ENCODE measurements around the gene TAOK2. TPM values are rescaled to one million over a fixed set of nuclear protein-coding genes. Genes with fewer than 3 reads are reported as not detected.

TAOK2 gene
- total RNA-seq, 4 donors from 2014 or later, result 15.9 to 31.0 (median 22.1) TPM

DNA sequence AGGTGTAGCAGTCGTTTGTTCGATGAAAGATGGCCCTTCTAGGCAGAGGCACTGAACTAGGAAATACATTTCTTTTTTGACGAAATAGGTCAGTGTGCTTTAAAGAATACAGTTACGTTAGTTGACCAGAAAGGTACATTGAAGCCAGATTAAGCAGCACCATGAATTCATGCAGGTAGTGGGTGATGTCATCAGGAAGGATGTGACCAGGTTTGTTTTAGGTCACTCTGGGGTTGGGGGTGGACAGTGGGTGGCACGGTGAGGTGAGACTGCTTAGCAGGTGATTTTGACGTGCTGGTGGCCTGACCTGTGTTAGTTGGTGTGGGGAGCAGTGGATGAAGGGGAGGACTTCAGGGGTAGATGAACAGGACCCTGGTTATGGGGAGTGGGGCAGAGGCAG is 25.9 kb downstream of the TAOK2 start:
- TF ChIP-seq POLR2A (IDR thresholded peaks at IDR 0.05), result no peak
- TF ChIP-seq, protein P1, sequence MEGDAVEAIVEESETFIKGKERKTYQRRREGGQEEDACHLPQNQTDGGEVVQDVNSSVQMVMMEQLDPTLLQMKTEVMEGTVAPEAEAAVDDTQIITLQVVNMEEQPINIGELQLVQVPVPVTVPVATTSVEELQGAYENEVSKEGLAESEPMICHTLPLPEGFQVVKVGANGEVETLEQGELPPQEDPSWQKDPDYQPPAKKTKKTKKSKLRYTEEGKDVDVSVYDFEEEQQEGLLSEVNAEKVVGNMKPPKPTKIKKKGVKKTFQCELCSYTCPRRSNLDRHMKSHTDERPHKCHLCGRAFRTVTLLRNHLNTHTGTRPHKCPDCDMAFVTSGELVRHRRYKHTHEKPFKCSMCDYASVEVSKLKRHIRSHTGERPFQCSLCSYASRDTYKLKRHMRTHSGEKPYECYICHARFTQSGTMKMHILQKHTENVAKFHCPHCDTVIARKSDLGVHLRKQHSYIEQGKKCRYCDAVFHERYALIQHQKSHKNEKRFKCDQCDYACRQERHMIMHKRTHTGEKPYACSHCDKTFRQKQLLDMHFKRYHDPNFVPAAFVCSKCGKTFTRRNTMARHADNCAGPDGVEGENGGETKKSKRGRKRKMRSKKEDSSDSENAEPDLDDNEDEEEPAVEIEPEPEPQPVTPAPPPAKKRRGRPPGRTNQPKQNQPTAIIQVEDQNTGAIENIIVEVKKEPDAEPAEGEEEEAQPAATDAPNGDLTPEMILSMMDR (IDR thresholded peaks at IDR 0.05 in 4 of 5, conservative IDR thresholded peaks at IDR 0.05 in 1 of 5), result no peak
- peaks cover 12 to 15% of the 10 kb centered on the region in 2 donors for H3K4me1 ChIP-seq
- intact Hi-C loops (cut with DNase I; ENCODE audit: low total_unique reads), result loop anchor here (5.0 to 10.0 kb wide), 5 partner anchors 37 to 1073 kb away; partner anchors contain the start of genes PAGR1, TMEM219, ZNF646 and ZNF668

DNA sequence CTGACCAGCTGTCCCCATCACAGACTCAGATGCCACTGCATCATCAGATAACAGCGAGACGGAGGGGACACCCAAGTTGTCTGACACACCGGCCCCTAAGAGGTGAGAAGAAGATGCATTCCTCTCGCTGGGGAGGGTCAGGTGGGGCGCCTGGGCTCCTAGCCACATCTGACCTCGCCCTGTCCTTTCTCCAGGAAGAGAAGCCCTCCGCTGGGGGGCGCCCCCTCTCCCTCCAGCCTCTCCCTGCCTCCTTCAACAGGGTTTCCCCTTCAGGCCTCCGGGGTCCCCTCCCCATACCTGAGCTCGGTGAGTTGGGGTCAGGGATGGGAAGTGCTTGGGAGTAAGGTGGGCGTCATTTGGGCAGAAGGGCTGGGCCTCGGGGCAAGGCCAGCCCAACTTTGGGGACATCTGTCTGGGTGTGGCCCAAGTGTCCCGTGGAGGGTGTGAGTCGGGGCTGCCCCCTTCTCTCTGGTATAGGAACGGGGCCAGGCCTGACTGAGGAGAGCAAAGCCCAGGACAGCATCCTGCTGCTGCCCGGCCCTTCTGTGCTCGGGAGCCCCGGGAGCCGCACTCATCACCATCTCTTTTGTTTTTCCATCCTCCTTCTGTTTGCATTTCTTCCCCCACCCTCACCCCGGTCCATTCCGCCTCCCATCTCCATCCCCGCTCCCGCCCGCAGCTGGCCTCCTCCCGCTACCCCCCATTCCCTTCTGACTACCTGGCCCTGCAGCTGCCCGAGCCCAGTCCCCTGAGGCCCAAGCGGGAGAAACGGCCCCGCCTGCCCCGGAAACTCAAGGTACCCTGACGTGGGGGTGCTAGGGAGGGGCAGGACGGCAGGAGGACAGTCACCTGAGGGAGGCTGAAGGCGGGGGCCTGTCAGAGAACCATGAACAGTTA is 27.3 kb downstream of the TAOK2 start:
- intact Hi-C loops (cut with DNase I; ENCODE audit: low total_unique reads) (no loop called here), in situ Hi-C loops (cut with MboI; ENCODE audit: low sequenced_read_pairs in 4 of 4) (loop anchor here in 1 of 4 donors (25.0 kb wide), 1 partner anchor 314 kb away; the partner anchor contains the start of gene QPRT)
- peaks cover 0 to 27% of the 10 kb centered on the region in 2 donors for H3K36me3 ChIP-seq
- TF ChIP-seq, protein P1 (IDR thresholded peaks at IDR 0.05 in 4 of 5, conservative IDR thresholded peaks at IDR 0.05 in 1 of 5), result no peak
- no peak for TF ChIP-seq POLR2A (IDR thresholded peaks at IDR 0.05)
- H3K4me1 ChIP-seq, result peaks cover 6 to 7% of the 10 kb centered on the region in 2 donors
- DNase-seq, result no peak
- no peak for ATAC-seq
- H3K9me3 ChIP-seq, result no peaks in the 10 kb centered on the region
- H3K4me3 ChIP-seq, result no peak overlapping the region
- no peaks in the 10 kb centered on the region for H3K27me3 ChIP-seq
- no peak overlapping the region for H3K27ac ChIP-seq

More for the DNA sequence above, 25.9 kb downstream of the TAOK2 start:
- Histone ChIP-seq H3K27ac (no peak overlapping the region), H3K4me3 (no peak overlapping the region), H3K9me3 (no peaks in the 10 kb centered on the region), H3K27me3 (no peaks in the 10 kb centered on the region), H3K36me3 (peaks cover 0 to 27% of the 10 kb centered on the region in 2 donors)
- DNase-seq (no peak), ATAC-seq (no peak)
- in situ Hi-C loops (cut with MboI; ENCODE audit: low sequenced_read_pairs in 4 of 4), result loop anchor here in 1 of 4 donors (25.0 kb wide), 1 partner anchor 312 kb away; the partner anchor contains the start of gene QPRT

DNA sequence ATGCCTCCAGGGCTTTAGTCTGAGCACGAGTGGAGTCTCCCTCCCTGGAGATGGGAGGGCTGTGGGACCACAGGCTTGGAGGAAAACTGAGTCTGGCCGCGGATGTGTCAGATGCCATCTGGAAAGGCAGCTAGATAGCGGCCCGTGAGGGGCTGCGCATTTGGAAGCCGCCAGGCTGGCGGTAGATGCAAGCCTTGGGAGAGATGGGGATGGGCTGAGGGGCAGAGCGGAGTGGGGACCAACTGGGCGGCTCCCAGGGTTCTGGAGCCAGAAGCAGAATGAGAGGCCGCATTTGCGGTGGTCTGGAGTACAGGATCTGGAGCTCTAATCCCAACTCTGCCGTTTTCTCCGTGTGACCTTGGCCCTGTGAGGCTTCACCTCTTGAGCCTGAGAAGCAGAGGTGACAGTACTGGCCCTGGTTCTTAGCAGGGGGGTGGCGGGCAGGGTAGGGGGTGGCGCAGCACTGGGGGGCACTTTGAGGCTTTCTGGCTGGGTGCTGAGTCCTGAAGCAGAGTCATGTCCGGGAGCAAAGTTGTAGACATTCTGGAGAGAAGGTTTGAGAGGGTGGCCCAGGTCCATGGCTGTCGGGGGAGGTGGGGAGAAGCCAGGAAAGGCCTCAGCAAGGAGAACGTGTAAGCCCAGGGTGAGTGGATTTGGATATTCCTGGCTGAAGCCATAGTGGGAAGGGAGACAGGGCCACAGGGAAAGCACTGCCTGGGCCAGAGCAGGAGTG is 29.1 kb downstream of the TAOK2 start:
- Histone ChIP-seq H3K27me3 (no peaks in the 10 kb centered on the region), H3K36me3 (peaks cover 0 to 18% of the 10 kb centered on the region in 2 donors), H3K27ac (no peak overlapping the region), H3K9me3 (no peaks in the 10 kb centered on the region), H3K4me3 (no peak overlapping the region), H3K4me1 (no peaks in the 10 kb centered on the region)
- intact Hi-C loops (cut with DNase I; ENCODE audit: low total_unique reads), result no loop called here
- TF ChIP-seq, protein P1 (IDR thresholded peaks at IDR 0.05 in 4 of 5, conservative IDR thresholded peaks at IDR 0.05 in 1 of 5), result no peak
- TF ChIP-seq POLR2A (IDR thresholded peaks at IDR 0.05), result no peak
- ATAC-seq, result no peak
- in situ Hi-C loops (cut with MboI; ENCODE audit: low sequenced_read_pairs in 4 of 4), result loop anchor here in 1 of 4 donors (25.0 kb wide), 1 partner anchor 315 kb away; the partner anchor contains the start of gene QPRT
- DNase-seq, result no peak

DNA sequence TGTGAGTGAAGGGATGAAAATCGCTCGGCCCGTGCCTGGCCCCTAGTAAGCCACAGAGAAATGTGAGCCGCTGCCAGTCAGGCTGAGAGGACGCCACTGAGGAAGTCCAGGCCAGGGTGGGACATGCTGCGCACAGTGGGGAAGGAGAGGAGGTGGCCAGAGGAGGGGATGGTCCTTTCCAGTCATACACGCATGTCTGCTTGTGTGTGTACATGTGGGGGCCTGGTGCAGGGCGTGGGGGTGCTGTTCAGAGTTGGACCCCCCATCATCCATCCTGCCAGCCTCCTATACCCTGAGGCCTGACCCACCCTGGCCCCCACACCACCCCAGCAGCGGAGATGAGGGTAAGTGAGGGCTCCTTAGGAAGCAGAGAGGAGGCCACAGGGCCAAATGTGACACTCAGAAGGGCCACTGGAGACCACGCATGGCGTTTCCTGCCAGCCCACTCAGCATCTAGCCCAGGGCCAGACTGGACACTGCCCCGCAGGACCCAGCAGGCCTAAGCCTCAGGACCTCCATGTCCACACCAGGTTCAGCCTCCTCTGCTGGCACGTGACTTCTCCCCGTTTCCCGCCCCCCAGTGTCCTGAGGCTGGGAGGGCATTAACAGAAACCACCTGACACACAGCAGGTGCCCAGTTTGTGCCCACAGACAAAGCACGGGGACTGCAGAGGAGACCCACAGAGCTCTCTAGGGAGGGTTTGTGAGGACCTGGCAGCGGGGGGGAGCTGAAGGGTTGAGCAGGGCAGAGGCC is 30.2 kb downstream of the TAOK2 start:
- H3K36me3 ChIP-seq, result peaks cover 0 to 10% of the 10 kb centered on the region in 2 donors
- in situ Hi-C loops (cut with MboI; ENCODE audit: low sequenced_read_pairs in 4 of 4), result loop anchor here in 1 of 4 donors (25.0 kb wide), 1 partner anchor 317 kb away; the partner anchor contains the start of gene QPRT

More for the DNA sequence above, 30.2 kb downstream of the TAOK2 start:
- no peaks in the 10 kb centered on the region for H3K9me3 ChIP-seq
- peaks cover 1 to 4% (median 4%) of the 10 kb centered on the region in 3 donors for H3K27me3 ChIP-seq
- H3K4me3 ChIP-seq, result no peak overlapping the region
- H3K27ac ChIP-seq, result no peak overlapping the region
- TF ChIP-seq POLR2A (IDR thresholded peaks at IDR 0.05), result no peak
- TF ChIP-seq, protein P1 (IDR thresholded peaks at IDR 0.05 in 4 of 5, conservative IDR thresholded peaks at IDR 0.05 in 1 of 5), result no peak
- intact Hi-C loops (cut with DNase I; ENCODE audit: low total_unique reads), result no loop called here
- ATAC-seq (no peak), DNase-seq (no peak)
- H3K4me1 ChIP-seq, result no peaks in the 10 kb centered on the region

All from gastrocnemius medialis (tissue), 4 donors.